ENCODE data around the gene RYR1.
"Not testable (repeated sequence)": the region's sequence is repeated elsewhere in the genome, so short reads cannot be mapped to it uniquely, and the experiment has no call there.

DNA sequence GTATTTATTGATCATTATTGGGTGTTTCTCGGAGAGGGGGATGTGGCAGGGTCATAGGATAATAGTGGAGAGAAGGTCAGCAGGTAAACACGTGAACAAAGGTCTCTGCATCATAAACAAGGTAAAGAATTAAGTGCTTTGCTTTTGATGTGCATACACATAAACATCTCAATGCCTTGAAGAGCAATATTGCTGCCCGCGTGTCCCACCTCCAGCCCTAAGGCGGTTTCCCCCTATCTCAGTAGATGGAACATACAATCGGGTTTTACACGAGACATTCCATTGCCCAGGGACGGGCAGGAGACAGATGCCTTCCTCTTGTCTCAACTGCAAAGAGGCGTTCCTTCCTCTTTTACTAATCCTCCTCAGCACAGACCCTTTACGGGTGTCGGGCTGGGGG lies 197.8 kb downstream of the RYR1 start:
- TF ChIP-seq, protein P1, sequence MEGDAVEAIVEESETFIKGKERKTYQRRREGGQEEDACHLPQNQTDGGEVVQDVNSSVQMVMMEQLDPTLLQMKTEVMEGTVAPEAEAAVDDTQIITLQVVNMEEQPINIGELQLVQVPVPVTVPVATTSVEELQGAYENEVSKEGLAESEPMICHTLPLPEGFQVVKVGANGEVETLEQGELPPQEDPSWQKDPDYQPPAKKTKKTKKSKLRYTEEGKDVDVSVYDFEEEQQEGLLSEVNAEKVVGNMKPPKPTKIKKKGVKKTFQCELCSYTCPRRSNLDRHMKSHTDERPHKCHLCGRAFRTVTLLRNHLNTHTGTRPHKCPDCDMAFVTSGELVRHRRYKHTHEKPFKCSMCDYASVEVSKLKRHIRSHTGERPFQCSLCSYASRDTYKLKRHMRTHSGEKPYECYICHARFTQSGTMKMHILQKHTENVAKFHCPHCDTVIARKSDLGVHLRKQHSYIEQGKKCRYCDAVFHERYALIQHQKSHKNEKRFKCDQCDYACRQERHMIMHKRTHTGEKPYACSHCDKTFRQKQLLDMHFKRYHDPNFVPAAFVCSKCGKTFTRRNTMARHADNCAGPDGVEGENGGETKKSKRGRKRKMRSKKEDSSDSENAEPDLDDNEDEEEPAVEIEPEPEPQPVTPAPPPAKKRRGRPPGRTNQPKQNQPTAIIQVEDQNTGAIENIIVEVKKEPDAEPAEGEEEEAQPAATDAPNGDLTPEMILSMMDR (IDR thresholded peaks at IDR 0.05) = not testable (repeated sequence)
- TF ChIP-seq ZFX (IDR thresholded peaks at IDR 0.05; ENCODE audit: borderline replicate concordance) = not testable (repeated sequence)

Data from 22Rv1 (cell line).